ENCODE measurements around the gene KLK7. TPM values are rescaled to one million over a fixed set of nuclear protein-coding genes. Genes with fewer than 3 reads are reported as not detected.
"Not testable (repeated sequence)": the region's sequence is repeated elsewhere in the genome, so short reads cannot be mapped to it uniquely, and the experiment has no call there.

Gene KLK7
- total RNA-seq, 1 donor from 2014 or later = not detected

DNA sequence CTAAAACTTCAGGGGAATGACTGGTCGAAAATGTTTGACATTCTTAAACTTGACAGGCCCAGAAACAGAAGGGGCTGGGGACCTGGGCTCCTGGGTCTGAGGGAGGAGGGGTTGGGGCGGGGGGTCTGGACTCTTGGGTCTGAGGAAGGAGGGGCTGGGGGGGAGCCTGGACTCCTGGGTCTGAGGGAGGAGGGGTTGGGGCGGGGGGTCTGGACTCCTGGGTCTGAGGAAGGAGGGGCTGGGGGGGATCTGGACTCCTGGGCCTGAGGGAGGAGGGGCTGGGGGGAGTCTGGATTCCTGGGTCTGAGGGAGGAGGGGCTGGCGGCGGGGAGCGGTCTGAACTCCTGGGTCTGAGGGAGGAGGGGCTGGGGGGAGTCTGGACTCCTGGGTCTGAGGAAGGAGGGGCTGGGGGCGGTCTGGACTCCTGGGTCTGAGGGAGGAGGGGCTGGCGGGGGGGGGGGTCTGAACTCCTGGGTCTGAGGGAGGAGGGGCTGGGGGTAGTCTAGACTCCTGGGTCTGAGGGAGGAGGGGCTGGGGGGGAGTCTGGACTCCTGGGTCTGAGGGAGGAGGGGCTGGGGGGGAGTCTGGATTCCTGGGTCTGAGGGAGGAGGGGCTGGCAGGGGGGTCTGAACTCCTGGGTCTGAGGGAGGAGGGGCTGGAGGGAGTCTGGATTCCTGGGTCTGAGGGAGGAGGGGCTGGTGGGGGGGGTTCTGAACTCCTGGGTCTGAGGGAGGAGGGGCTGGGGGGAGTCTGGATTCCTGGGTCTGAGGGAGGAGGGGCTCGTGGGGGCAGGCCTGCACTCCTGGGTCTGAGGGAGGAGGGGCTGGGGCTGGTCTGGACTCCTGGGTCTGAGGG is 8.8 kb downstream of the KLK7 start:
- Mint-ChIP-seq H3K36me3 (ENCODE audit: low read depth, unreplicated experiment) (no peaks in the 10 kb centered on the region), H3K27ac (ENCODE audit: unreplicated experiment) (no peak overlapping the region), H3K4me1 (ENCODE audit: unreplicated experiment) (peaks cover 6% of the 10 kb centered on the region), H3K27me3 (ENCODE audit: unreplicated experiment) (peaks cover 5% of the 10 kb centered on the region), H3K9me3 (ENCODE audit: unreplicated experiment) (no peaks in the 10 kb centered on the region), H3K4me3 (ENCODE audit: unreplicated experiment) (no peak overlapping the region)
- TF ChIP-seq, protein P1, sequence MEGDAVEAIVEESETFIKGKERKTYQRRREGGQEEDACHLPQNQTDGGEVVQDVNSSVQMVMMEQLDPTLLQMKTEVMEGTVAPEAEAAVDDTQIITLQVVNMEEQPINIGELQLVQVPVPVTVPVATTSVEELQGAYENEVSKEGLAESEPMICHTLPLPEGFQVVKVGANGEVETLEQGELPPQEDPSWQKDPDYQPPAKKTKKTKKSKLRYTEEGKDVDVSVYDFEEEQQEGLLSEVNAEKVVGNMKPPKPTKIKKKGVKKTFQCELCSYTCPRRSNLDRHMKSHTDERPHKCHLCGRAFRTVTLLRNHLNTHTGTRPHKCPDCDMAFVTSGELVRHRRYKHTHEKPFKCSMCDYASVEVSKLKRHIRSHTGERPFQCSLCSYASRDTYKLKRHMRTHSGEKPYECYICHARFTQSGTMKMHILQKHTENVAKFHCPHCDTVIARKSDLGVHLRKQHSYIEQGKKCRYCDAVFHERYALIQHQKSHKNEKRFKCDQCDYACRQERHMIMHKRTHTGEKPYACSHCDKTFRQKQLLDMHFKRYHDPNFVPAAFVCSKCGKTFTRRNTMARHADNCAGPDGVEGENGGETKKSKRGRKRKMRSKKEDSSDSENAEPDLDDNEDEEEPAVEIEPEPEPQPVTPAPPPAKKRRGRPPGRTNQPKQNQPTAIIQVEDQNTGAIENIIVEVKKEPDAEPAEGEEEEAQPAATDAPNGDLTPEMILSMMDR (IDR thresholded peaks at IDR 0.05; ENCODE audit: unreplicated experiment) = no peak
- DNase-seq (ENCODE audit: low spot score) = no peak

DNA sequence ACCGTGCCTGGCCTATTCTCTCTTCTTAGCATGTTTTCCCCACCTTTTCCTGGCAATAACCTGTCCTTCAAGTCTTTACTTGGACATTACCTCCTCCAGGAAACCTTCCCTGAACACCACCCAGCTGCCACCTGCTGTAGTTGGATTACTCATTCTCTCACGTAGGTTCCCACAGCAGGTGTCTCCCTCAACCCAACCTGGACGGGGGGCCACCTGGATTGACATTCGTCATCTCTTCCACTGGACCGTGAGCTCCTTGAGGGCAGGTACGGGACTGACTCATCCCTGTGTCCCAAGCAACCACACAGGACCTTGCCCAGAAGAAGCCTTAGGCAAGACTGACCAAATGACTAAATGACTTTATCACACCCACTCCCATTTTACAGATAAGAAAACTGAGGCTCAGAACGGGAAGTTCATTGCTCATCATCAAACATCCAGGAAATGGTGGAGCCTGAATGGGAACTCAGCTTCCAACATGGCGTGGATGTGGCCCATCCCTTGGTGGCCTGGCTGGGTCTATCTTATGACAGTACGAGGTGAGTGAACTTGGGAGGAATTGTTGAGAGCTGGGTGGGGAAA is 10.8 kb downstream of the KLK7 start:
- Mint-ChIP-seq H3K27me3 (ENCODE audit: unreplicated experiment) (peaks cover 6% of the 10 kb centered on the region), H3K4me3 (ENCODE audit: unreplicated experiment) (no peak overlapping the region), H3K36me3 (ENCODE audit: low read depth, unreplicated experiment) (no peaks in the 10 kb centered on the region), H3K9me3 (ENCODE audit: unreplicated experiment) (no peaks in the 10 kb centered on the region), H3K27ac (ENCODE audit: unreplicated experiment) (no peak overlapping the region), H3K4me1 (ENCODE audit: unreplicated experiment) (peaks cover 13% of the 10 kb centered on the region)
- DNase-seq (ENCODE audit: low spot score) = no peak
- TF ChIP-seq, protein P1 (IDR thresholded peaks at IDR 0.05; ENCODE audit: unreplicated experiment) = no peak

DNA sequence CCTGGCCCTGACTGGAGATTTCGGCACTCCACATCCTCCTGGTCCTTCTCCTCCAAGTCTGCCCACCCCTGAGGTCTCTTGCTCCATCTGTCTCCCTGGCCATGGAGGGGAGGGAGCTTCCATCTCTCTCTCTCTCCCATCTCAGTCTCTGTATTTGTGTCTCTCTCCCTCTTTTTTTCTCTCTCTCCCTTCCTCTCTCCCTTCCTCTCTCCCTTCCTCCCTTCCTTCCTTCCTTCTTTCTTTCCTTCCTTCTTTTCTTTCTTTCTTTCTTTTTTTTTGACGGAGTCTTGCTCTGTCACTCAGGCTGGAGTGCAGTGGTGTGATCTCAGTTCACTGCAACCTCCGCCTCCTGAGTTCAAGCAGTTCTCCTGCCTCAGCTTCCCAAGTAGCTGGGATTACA is 13.9 kb downstream of the KLK7 start:
- peaks cover 11% of the 10 kb centered on the region for H3K27me3 Mint-ChIP-seq (ENCODE audit: unreplicated experiment)
- not testable (repeated sequence) for DNase-seq (ENCODE audit: low spot score); H3K4me3 Mint-ChIP-seq (ENCODE audit: unreplicated experiment); H3K36me3 Mint-ChIP-seq (ENCODE audit: low read depth, unreplicated experiment); H3K9me3 Mint-ChIP-seq (ENCODE audit: unreplicated experiment); H3K27ac Mint-ChIP-seq (ENCODE audit: unreplicated experiment)
- peaks cover 16% of the 10 kb centered on the region for H3K4me1 Mint-ChIP-seq (ENCODE audit: unreplicated experiment)

DNA sequence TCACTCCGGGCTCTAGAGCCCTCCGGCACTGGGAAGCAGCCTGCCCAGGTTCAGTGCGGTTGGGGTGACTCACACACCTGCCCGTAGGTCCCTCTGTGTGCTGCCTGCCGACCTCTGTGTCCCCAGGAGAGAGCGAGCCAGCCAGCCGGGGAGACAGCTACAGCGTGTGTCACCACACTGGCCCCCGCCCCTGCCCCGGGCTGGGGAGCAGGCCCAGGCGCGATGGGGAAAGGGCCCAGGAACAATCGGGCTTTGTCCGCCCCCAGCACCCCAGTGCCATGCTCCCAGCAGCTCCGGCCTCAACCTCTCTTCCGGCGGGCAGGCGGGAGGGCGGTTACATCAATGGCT is 14.3 kb downstream of the KLK7 start, which contains the start of gene KLK6:
KLK6 (minus strand) TSS at position 179 of the 348 bp plus-strand sequence. CDS start 1,487 bp downstream, outside the sequence.
- TF ChIP-seq, protein P1 (IDR thresholded peaks at IDR 0.05; ENCODE audit: unreplicated experiment) = no peak
- H3K4me3 Mint-ChIP-seq (ENCODE audit: unreplicated experiment) = no peak within 1 kb of the TSS
- no peak for DNase-seq (ENCODE audit: low spot score)
- no peaks in the 10 kb centered on the region for H3K36me3 Mint-ChIP-seq (ENCODE audit: low read depth, unreplicated experiment)
- peaks cover 12% of the 10 kb centered on the region for H3K27me3 Mint-ChIP-seq (ENCODE audit: unreplicated experiment)
- peaks cover 16% of the 10 kb centered on the region for H3K4me1 Mint-ChIP-seq (ENCODE audit: unreplicated experiment)
- no peak within 1 kb of the TSS for H3K27ac Mint-ChIP-seq (ENCODE audit: unreplicated experiment)
- no peaks in the 10 kb centered on the region for H3K9me3 Mint-ChIP-seq (ENCODE audit: unreplicated experiment)

DNA sequence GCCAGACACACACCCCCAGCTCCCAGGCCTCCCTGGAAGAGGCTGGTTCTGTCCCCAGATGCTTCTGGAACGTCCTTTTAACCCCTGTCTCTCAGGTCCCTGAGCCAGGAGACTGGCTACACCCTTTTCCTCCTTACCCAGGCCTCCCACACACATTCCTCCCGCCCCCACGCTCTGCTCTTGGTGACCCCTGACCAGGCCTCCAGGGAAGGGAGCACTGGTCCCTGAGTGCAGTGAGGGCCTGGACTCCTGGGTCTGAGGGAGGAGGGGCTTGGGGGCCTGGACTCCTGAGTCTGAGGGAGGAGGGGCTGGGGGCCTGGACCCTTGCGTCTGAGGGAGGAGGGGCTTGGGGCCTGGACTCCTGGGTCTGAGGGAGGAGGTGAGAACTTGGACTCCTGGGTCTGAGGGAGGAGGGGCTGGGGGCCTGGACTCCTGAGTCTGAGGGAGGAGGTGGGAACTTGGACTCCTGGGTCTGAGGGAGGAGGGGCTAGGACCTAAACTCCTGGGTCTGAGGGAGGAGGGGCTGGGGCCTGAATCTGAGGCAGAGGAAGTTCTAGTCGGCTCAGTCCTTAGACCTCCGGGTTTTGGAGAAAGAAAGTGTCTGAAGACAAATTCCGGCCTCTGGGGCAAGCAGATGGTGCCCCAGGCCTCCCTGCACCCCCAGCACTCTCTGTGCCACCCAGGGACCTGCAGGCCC is 14.9 kb downstream of the KLK7 start:
- peaks cover 2% of the 10 kb centered on the region for H3K36me3 Mint-ChIP-seq (ENCODE audit: low read depth, unreplicated experiment)
- H3K27me3 Mint-ChIP-seq (ENCODE audit: unreplicated experiment) = peaks cover 13% of the 10 kb centered on the region
- no peak overlapping the region for H3K27ac Mint-ChIP-seq (ENCODE audit: unreplicated experiment)
- H3K4me1 Mint-ChIP-seq (ENCODE audit: unreplicated experiment) = peaks cover 16% of the 10 kb centered on the region
- H3K4me3 Mint-ChIP-seq (ENCODE audit: unreplicated experiment) = no peak overlapping the region
- DNase-seq (ENCODE audit: low spot score) = no peak
- TF ChIP-seq, protein P1 (IDR thresholded peaks at IDR 0.05; ENCODE audit: unreplicated experiment) = no peak
- no peaks in the 10 kb centered on the region for H3K9me3 Mint-ChIP-seq (ENCODE audit: unreplicated experiment)
